ENCODE results near the gene THSD7A. TPM values are rescaled to one million over a fixed set of nuclear protein-coding genes. Genes with fewer than 3 reads are reported as not detected.

Gene THSD7A
- total and polyA plus RNA-seq, 2 of the 8 experiments (the other 6 are each of a cell fraction or from before 2014, with no cell fraction given), result 0.44 to 1.2 TPM

DNA sequence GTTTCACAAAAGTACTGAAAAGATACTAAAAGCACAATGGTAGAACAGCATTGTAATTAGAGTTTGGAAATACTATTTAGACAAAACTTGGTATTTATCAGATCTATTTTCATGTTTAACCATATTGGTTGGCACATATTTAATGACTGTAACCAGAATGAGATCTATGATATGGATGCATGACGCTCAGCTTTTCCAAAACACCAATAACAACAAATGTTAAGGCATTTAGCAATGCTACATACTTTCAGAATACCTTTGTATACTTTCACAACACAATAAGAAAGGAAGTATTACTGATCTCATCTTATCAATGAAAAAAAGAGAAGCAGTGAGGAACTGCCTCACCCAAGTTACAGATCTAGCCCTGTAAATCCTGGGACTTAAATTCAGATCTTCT is 74.8 kb downstream of the THSD7A start (continued):
- TF ChIP-seq CTCF (IDR thresholded peaks at IDR 0.05; ENCODE audit: control extremely low read depth in 1 of 3, insufficient read depth in 1 of 3, low read depth in 1 of 3, low read length in 3 of 3) (no peak), BCL11A (IDR thresholded peaks at IDR 0.05; ENCODE audit: low read depth in 2 of 2, low read length in 2 of 2) (no peak), SP4 (IDR thresholded peaks at IDR 0.05; ENCODE audit: low read length) (no peak), RBBP5 (IDR thresholded peaks at IDR 0.05; ENCODE audit: borderline replicate concordance, low read depth, low read length) (no peak)

Measured in H1 (cell line).